ENCODE data around the gene NCEH1.
A peak's percentile ranks its signal among the peaks of the same experiment; 100 is the strongest.
"Not testable (repeated sequence)": the region's sequence is repeated elsewhere in the genome, so short reads cannot be mapped to it uniquely, and the experiment has no call there.

The NCEH1 gene, protein sequence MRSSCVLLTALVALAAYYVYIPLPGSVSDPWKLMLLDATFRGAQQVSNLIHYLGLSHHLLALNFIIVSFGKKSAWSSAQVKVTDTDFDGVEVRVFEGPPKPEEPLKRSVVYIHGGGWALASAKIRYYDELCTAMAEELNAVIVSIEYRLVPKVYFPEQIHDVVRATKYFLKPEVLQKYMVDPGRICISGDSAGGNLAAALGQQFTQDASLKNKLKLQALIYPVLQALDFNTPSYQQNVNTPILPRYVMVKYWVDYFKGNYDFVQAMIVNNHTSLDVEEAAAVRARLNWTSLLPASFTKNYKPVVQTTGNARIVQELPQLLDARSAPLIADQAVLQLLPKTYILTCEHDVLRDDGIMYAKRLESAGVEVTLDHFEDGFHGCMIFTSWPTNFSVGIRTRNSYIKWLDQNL

GRCh38 chr3:172710664-172711453 is at the start of gene NCEH1:
Gene NCEH1, minus strand, starts transcription at chr3:172711067. Its CDS starts 83 bp downstream, at chr3:172710984.
- TF ChIP-seq, protein P1, sequence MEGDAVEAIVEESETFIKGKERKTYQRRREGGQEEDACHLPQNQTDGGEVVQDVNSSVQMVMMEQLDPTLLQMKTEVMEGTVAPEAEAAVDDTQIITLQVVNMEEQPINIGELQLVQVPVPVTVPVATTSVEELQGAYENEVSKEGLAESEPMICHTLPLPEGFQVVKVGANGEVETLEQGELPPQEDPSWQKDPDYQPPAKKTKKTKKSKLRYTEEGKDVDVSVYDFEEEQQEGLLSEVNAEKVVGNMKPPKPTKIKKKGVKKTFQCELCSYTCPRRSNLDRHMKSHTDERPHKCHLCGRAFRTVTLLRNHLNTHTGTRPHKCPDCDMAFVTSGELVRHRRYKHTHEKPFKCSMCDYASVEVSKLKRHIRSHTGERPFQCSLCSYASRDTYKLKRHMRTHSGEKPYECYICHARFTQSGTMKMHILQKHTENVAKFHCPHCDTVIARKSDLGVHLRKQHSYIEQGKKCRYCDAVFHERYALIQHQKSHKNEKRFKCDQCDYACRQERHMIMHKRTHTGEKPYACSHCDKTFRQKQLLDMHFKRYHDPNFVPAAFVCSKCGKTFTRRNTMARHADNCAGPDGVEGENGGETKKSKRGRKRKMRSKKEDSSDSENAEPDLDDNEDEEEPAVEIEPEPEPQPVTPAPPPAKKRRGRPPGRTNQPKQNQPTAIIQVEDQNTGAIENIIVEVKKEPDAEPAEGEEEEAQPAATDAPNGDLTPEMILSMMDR (IDR thresholded peaks at IDR 0.05; ENCODE audit: borderline replicate concordance, control extremely low read depth, extremely low read depth, insufficient read depth, missing control alignments): peak; percentile 85
- in situ Hi-C loops (cut with MboI; ENCODE audit: low sequenced_read_pairs, unreplicated experiment): no loop called here
- peak; percentile 90 for DNase-seq (ENCODE audit: low spot score)

GRCh38 chr3:172760416-172760815 is 49.5 kb upstream of the NCEH1 start:
- DNase-seq (ENCODE audit: low spot score); in situ Hi-C loops (cut with MboI; ENCODE audit: low sequenced_read_pairs, unreplicated experiment): not testable (repeated sequence)

DNA sequence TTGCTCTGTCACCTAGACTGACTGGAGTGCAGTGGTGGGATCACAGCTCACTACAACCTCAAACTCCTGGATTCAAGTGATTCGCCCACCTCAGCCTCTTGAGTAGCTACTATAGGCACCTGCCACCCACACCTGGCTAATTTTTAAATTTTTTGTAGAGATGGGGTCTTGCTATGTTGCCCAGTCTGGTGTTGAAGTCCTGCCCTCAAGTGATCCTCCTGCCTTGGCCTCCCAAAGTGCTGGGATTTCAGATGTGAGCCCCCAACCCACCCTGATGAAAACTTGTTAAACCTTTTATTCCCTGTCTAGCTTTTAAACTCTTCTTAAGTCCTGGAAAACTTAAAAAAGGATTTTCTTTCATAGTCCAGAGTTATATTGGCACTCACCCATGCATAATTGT is 42.3 kb upstream of the NCEH1 start:
- DNase-seq (ENCODE audit: low spot score): no peak
- in situ Hi-C loops (cut with MboI; ENCODE audit: low sequenced_read_pairs, unreplicated experiment): no loop called here
- TF ChIP-seq, protein P1 (IDR thresholded peaks at IDR 0.05; ENCODE audit: borderline replicate concordance, control extremely low read depth, extremely low read depth, insufficient read depth, missing control alignments): no peak

- no peak for DNase-seq (ENCODE audit: low spot score)
- TF ChIP-seq, protein P1 (IDR thresholded peaks at IDR 0.05; ENCODE audit: borderline replicate concordance, control extremely low read depth, extremely low read depth, insufficient read depth, missing control alignments): no peak
- in situ Hi-C loops (cut with MboI; ENCODE audit: low sequenced_read_pairs, unreplicated experiment): no loop called here
Observed at GRCh38 chr3:172752651-172753050, 41.8 kb upstream of the NCEH1 start.

- in situ Hi-C loops (cut with MboI; ENCODE audit: low sequenced_read_pairs, unreplicated experiment): no loop called here
- TF ChIP-seq, protein P1 (IDR thresholded peaks at IDR 0.05; ENCODE audit: borderline replicate concordance, control extremely low read depth, extremely low read depth, insufficient read depth, missing control alignments): no peak
- DNase-seq (ENCODE audit: low spot score): peak; percentile 15
Observed at GRCh38 chr3:172751175-172751704, 40.4 kb upstream of the NCEH1 start.

DNA sequence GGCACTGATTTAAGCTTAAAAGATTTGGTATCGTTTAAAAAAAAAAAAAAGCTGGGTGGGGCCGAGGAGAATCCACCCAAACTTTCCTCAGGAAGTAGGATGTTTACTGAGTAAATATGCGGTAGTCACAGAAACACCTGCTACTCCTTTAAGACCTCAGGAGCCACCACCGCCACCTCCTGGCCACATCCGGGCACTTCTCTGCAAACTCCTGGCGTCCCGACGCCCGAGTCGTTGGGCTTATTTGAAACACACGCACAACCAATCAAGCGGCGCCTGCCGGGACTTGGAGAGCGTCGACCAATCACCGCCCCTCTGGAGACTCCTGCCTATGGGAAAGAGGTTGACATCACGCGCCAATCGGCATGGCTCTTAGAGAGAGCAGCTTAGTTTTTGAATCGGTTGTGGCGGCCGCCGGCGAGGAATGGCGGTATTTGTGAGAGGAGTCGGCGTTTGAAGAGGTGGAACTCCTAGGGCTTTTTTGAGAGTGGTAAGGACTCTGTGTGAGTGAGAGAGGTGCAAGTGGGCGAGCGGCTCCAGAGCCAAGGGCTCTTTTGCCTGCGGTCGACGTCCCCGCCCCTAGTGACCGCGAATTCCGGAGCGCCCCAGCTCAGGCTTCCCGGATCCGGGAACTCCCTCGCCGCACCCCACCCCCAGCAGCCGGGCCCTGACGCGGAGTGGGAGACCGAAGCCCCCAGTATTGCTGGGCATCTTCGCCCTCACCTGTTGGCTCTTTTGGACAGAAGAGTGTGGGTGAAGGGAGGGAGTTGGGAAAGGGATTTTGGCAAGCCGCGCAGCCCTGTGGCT is 39.7 kb upstream of the NCEH1 start, which contains the start of gene ECT2:
TSS of gene ECT2 (plus strand) at position 359 of the 807 bp plus-strand sequence. CDS start 3,805 bp downstream, outside the sequence.
- TF ChIP-seq, protein P1 (IDR thresholded peaks at IDR 0.05; ENCODE audit: borderline replicate concordance, control extremely low read depth, extremely low read depth, insufficient read depth, missing control alignments): peak; percentile 69
- DNase-seq (ENCODE audit: low spot score): peak; percentile 98
- in situ Hi-C loops (cut with MboI; ENCODE audit: low sequenced_read_pairs, unreplicated experiment): no loop called here

Data from GM13976 (cell line).